Measurements from ENCODE around the gene RNF213. TPM values are rescaled to one million over a fixed set of nuclear protein-coding genes. Genes with fewer than 3 reads are reported as not detected.

Gene RNF213
- total RNA-seq, 1 donor from 2014 or later = 110 TPM

GRCh38 chr17:80279895-80280294, 19.2 kb downstream of the RNF213 start:
- Mint-ChIP-seq H3K4me3 (ENCODE audit: unreplicated experiment) (no peak overlapping the region), H3K9me3 (ENCODE audit: unreplicated experiment) (no peaks in the 10 kb centered on the region), H3K27me3 (ENCODE audit: unreplicated experiment) (peaks cover 11% of the 10 kb centered on the region), H3K4me1 (ENCODE audit: unreplicated experiment) (peaks cover 17% of the 10 kb centered on the region), H3K27ac (ENCODE audit: unreplicated experiment) (no peak overlapping the region), H3K36me3 (ENCODE audit: low read depth, unreplicated experiment) (peaks cover 12% of the 10 kb centered on the region)
- no peak for TF ChIP-seq CTCF (IDR thresholded peaks at IDR 0.05; ENCODE audit: unreplicated experiment)
- no peak for DNase-seq (ENCODE audit: low spot score)

GRCh38 chr17:80281516-80281915, 20.9 kb downstream of the RNF213 start:
- no peak for DNase-seq (ENCODE audit: low spot score)
- TF ChIP-seq CTCF (IDR thresholded peaks at IDR 0.05; ENCODE audit: unreplicated experiment) = no peak
- Mint-ChIP-seq H3K4me3 (ENCODE audit: unreplicated experiment) (no peak overlapping the region), H3K36me3 (ENCODE audit: low read depth, unreplicated experiment) (peaks cover 9% of the 10 kb centered on the region), H3K4me1 (ENCODE audit: unreplicated experiment) (peaks cover 16% of the 10 kb centered on the region), H3K9me3 (ENCODE audit: unreplicated experiment) (no peaks in the 10 kb centered on the region), H3K27me3 (ENCODE audit: unreplicated experiment) (peaks cover 11% of the 10 kb centered on the region), H3K27ac (ENCODE audit: unreplicated experiment) (no peak overlapping the region)

- Mint-ChIP-seq H3K4me3 (ENCODE audit: unreplicated experiment) (no peak overlapping the region), H3K36me3 (ENCODE audit: low read depth, unreplicated experiment) (peaks cover 14% of the 10 kb centered on the region), H3K9me3 (ENCODE audit: unreplicated experiment) (no peaks in the 10 kb centered on the region), H3K4me1 (ENCODE audit: unreplicated experiment) (peaks cover 17% of the 10 kb centered on the region), H3K27me3 (ENCODE audit: unreplicated experiment) (peaks cover 9% of the 10 kb centered on the region), H3K27ac (ENCODE audit: unreplicated experiment) (no peak overlapping the region)
- no peak for DNase-seq (ENCODE audit: low spot score)
- no peak for TF ChIP-seq CTCF (IDR thresholded peaks at IDR 0.05; ENCODE audit: unreplicated experiment)
These were observed 22.6 kb downstream of the RNF213 start for GRCh38 chr17:80283116-80283852.

GRCh38 chr17:80284631-80285030, 24.0 kb downstream of the RNF213 start:
- peaks cover 20% of the 10 kb centered on the region for H3K36me3 Mint-ChIP-seq (ENCODE audit: low read depth, unreplicated experiment)

More at GRCh38 chr17:80284631-80285030, 24.0 kb downstream of the RNF213 start:
- no peaks in the 10 kb centered on the region for H3K9me3 Mint-ChIP-seq (ENCODE audit: unreplicated experiment)
- no peak overlapping the region for H3K27ac Mint-ChIP-seq (ENCODE audit: unreplicated experiment)
- no peak for DNase-seq (ENCODE audit: low spot score)
- H3K4me1 Mint-ChIP-seq (ENCODE audit: unreplicated experiment) = peaks cover 23% of the 10 kb centered on the region
- peak; percentile 17 for TF ChIP-seq CTCF (IDR thresholded peaks at IDR 0.05; ENCODE audit: unreplicated experiment)
- no peak overlapping the region for H3K4me3 Mint-ChIP-seq (ENCODE audit: unreplicated experiment)
- peaks cover 9% of the 10 kb centered on the region for H3K27me3 Mint-ChIP-seq (ENCODE audit: unreplicated experiment)
